Prostate gland (tissue), 2 donors: Measurements from ENCODE around the gene CST3.

Experiments
- CTCF ChIP-seq, 4 experiments: fragments of 200-600 bp in 2 of 4; fragments of 450-650 bp in 2 of 4; sonication (generic) in 2 of 4; IDR thresholded peaks; 1 replicate in 3 of 4; 2 replicates in 1 of 4; pipeline ENCODE4 v1.5.1; 2016 to 2019; ENCODE audit warnings: antibody characterized with exemption in 4 of 4, mild to moderate bottlenecking in 2 of 4, moderate library complexity in 2 of 4
- POLR2A ChIP-seq: fragments of 450-650 bp; IDR thresholded peaks from one replicate; pipeline ENCODE4 v1.6.1; 2016; ENCODE audit warnings: antibody characterized with exemption, mild to moderate bottlenecking
- POLR2AphosphoS5 ChIP-seq: sonication (generic); formaldehyde crosslinking; IDR thresholded peaks from one replicate; pipeline ENCODE4 v1.6.1; 2017; ENCODE audit warnings: antibody characterized with exemption

GRCh38 chr20:23613676-23614075, 24.1 kb downstream of the CST3 start:
- TF ChIP-seq CTCF (IDR thresholded peaks at IDR 0.05) = no peak
- TF ChIP-seq POLR2AphosphoS5 = no peak
- TF ChIP-seq POLR2A = no peak
